NCI-H1105 treated with DMSO at 0.1 percent for 48 hours (cell line): ENCODE data around the gene NIM1K.
"Not testable (repeated sequence)": the region's sequence is repeated elsewhere in the genome, so short reads cannot be mapped to it uniquely, and the experiment has no call there.

Experiments
- DNase-seq: peaks from one replicate; lab custom pipeline; 2025; lab: John Stamatoyannopoulos, UW

NIM1K gene

GRCh38 chr5:43191740-43192557 lies at the start of gene NIM1K:
Gene NIM1K (plus strand): TSS chr5:43192225. CDS start chr5:43245776, 53,551 bp downstream.
- peak; percentile 67 for DNase-seq

GRCh38 chr5:43145071-43145470 lies 47.0 kb upstream of the NIM1K start:
- no peak for DNase-seq

- DNase-seq = no peak
Observed at GRCh38 chr5:43146958-43147357, 45.1 kb upstream of the NIM1K start.

GRCh38 chr5:43148417-43148816 lies 43.6 kb upstream of the NIM1K start:
- no peak for DNase-seq

GRCh38 chr5:43149231-43149630 lies 42.8 kb upstream of the NIM1K start:
- no peak for DNase-seq

GRCh38 chr5:43150075-43150474 lies 42.0 kb upstream of the NIM1K start:
- DNase-seq = no peak

GRCh38 chr5:43150748-43151147 lies 41.3 kb upstream of the NIM1K start:
- DNase-seq = no peak

GRCh38 chr5:43152946-43153345 lies 39.1 kb upstream of the NIM1K start:
- DNase-seq = no peak

GRCh38 chr5:43154469-43154868 lies 37.6 kb upstream of the NIM1K start:
- DNase-seq = no peak

- no peak for DNase-seq
Observed at GRCh38 chr5:43155394-43156096, 36.5 kb upstream of the NIM1K start.

- no peak for DNase-seq
Observed at GRCh38 chr5:43156388-43156787, 35.6 kb upstream of the NIM1K start.

- no peak for DNase-seq
Observed at GRCh38 chr5:43157068-43157467, 35.0 kb upstream of the NIM1K start.

- no peak for DNase-seq
Observed at GRCh38 chr5:43161244-43161643, 30.8 kb upstream of the NIM1K start.

GRCh38 chr5:43164801-43165200 lies 27.2 kb upstream of the NIM1K start:
- not testable (repeated sequence) for DNase-seq

- DNase-seq = no peak
Observed at GRCh38 chr5:43165323-43165722, 26.7 kb upstream of the NIM1K start.

GRCh38 chr5:43168175-43168574 lies 23.9 kb upstream of the NIM1K start:
- DNase-seq = no peak

- DNase-seq = no peak
Observed at GRCh38 chr5:43171451-43171850, 20.6 kb upstream of the NIM1K start.

GRCh38 chr5:43171926-43172325 lies 20.1 kb upstream of the NIM1K start:
- no peak for DNase-seq

GRCh38 chr5:43172779-43173178 lies 19.2 kb upstream of the NIM1K start:
- no peak for DNase-seq

- DNase-seq = no peak
Observed at GRCh38 chr5:43174586-43174985, 17.4 kb upstream of the NIM1K start.

GRCh38 chr5:43179836-43180235 lies 12.2 kb upstream of the NIM1K start:
- DNase-seq = no peak

GRCh38 chr5:43182421-43182820 lies 9.6 kb upstream of the NIM1K start:
- DNase-seq = no peak

- not testable (repeated sequence) for DNase-seq
Observed at GRCh38 chr5:43183101-43183500, 8.9 kb upstream of the NIM1K start.
